ENCODE measurements around the gene KCNK10. TPM values are rescaled to one million over a fixed set of nuclear protein-coding genes. Genes with fewer than 3 reads are reported as not detected.

KCNK10 gene
- total RNA-seq, 4 donors from 2014 or later: not detected

- Histone ChIP-seq H3K4me1 (no peaks in the 10 kb centered on the region), H3K36me3 (no peaks in the 10 kb centered on the region), H3K27me3 (peaks cover 0 to 3% (median 0%) of the 10 kb centered on the region in 3 donors), H3K4me3 (no peak overlapping the region), H3K27ac (no peak overlapping the region), H3K9me3 (no peaks in the 10 kb centered on the region)
- ATAC-seq (no peak), DNase-seq (no peak)
- TF ChIP-seq CTCF (IDR thresholded peaks at IDR 0.05 in 4 of 5, conservative IDR thresholded peaks at IDR 0.05 in 1 of 5) (no peak), POLR2A (IDR thresholded peaks at IDR 0.05) (no peak)
- intact Hi-C loops (cut with DNase I; ENCODE audit: low total_unique reads): no loop called here
- in situ Hi-C loops (cut with MboI; ENCODE audit: low sequenced_read_pairs in 4 of 4): no loop called here
These were observed 128.5 kb downstream of the KCNK10 start for GRCh38 chr14:88194531-88194930.

GRCh38 chr14:88191605-88192004, 131.5 kb downstream of the KCNK10 start:
- Histone ChIP-seq H3K27me3 (no peaks in the 10 kb centered on the region), H3K27ac (no peak overlapping the region), H3K9me3 (no peaks in the 10 kb centered on the region), H3K4me3 (no peak overlapping the region), H3K36me3 (no peaks in the 10 kb centered on the region), H3K4me1 (peaks cover 0 to 3% of the 10 kb centered on the region in 2 donors)
- ATAC-seq (no peak), DNase-seq (no peak)
- TF ChIP-seq CTCF (IDR thresholded peaks at IDR 0.05 in 4 of 5, conservative IDR thresholded peaks at IDR 0.05 in 1 of 5) (no peak), POLR2A (IDR thresholded peaks at IDR 0.05) (no peak)
- in situ Hi-C loops (cut with MboI; ENCODE audit: low sequenced_read_pairs in 4 of 4) (no loop called here), intact Hi-C loops (cut with DNase I; ENCODE audit: low total_unique reads) (no loop called here)

GRCh38 chr14:88189417-88190191, 133.5 kb downstream of the KCNK10 start:
- TF ChIP-seq POLR2A (IDR thresholded peaks at IDR 0.05) (no peak), CTCF (IDR thresholded peaks at IDR 0.05 in 4 of 5, conservative IDR thresholded peaks at IDR 0.05 in 1 of 5) (peak in 1 of 5 experiments; percentile 47)
- Histone ChIP-seq H3K27ac (no peak overlapping the region), H3K4me3 (peak overlapping the region in 2 of 4 donors; percentile 19 to 29), H3K27me3 (no peaks in the 10 kb centered on the region), H3K4me1 (peaks cover 0 to 3% of the 10 kb centered on the region in 2 donors), H3K9me3 (no peaks in the 10 kb centered on the region), H3K36me3 (no peaks in the 10 kb centered on the region)
- DNase-seq (peak; percentile 9 to 25), ATAC-seq (peak; percentile 62 to 75)
- intact Hi-C loops (cut with DNase I; ENCODE audit: low total_unique reads): no loop called here
- in situ Hi-C loops (cut with MboI; ENCODE audit: low sequenced_read_pairs in 4 of 4): no loop called here

- no peaks in the 10 kb centered on the region for H3K36me3 ChIP-seq
- intact Hi-C loops (cut with DNase I; ENCODE audit: low total_unique reads) (no loop called here), in situ Hi-C loops (cut with MboI; ENCODE audit: low sequenced_read_pairs in 4 of 4) (no loop called here)
- TF ChIP-seq CTCF (IDR thresholded peaks at IDR 0.05 in 4 of 5, conservative IDR thresholded peaks at IDR 0.05 in 1 of 5) (no peak), POLR2A (IDR thresholded peaks at IDR 0.05) (no peak)
- DNase-seq: no peak
- H3K27me3 ChIP-seq: no peaks in the 10 kb centered on the region
- H3K4me3 ChIP-seq: peak overlapping the region in 2 of 4 donors; percentile 19 to 29
- H3K27ac ChIP-seq: no peak overlapping the region
- peaks cover 0 to 3% of the 10 kb centered on the region in 2 donors for H3K4me1 ChIP-seq
- no peak for ATAC-seq
- no peaks in the 10 kb centered on the region for H3K9me3 ChIP-seq
These were observed 134.2 kb downstream of the KCNK10 start for GRCh38 chr14:88188745-88189416.

Measured in gastrocnemius medialis (tissue), 4 donors.